CD4-positive, alpha-beta T cell treated with Interleukin-10 for 1 hour (primary cell): ENCODE results near the gene RAB44.
"Not testable (repeated sequence)": the region's sequence is repeated elsewhere in the genome, so short reads cannot be mapped to it uniquely, and the experiment has no call there.

ENCODE experiments used
- DNase-seq: peaks from one replicate; pipeline ENCODE4 v3.0.0-alpha.2; 2020

RAB44 gene

DNA sequence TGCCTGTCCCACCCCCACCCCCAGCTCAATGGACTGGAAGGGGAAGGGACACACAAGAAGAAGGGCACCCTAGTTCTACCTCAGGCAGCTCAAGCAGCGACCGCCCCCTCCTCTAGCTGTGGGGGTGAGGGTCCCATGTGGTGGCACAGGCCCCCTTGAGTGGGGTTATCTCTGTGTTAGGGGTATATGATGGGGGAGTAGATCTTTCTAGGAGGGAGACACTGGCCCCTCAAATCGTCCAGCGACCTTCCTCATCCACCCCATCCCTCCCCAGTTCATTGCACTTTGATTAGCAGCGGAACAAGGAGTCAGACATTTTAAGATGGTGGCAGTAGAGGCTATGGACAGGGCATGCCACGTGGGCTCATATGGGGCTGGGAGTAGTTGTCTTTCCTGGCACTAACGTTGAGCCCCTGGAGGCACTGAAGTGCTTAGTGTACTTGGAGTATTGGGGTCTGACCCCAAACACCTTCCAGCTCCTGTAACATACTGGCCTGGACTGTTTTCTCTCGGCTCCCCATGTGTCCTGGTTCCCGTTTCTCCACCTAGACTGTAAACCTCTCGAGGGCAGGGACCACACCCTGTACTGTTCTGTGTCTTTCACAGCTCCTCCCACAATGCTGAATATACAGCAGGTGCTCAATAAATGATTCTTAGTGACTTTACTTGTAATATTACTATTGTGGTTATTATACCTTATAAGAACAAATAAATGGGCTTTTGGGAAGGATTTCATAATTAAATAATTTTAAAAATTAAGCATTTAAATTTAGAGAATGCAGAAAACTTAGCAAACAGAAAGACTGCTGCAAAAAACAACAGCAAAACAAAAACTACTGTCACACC, 10.7 kb upstream of the RAB44 start:
- peak; percentile 13 for DNase-seq

DNA sequence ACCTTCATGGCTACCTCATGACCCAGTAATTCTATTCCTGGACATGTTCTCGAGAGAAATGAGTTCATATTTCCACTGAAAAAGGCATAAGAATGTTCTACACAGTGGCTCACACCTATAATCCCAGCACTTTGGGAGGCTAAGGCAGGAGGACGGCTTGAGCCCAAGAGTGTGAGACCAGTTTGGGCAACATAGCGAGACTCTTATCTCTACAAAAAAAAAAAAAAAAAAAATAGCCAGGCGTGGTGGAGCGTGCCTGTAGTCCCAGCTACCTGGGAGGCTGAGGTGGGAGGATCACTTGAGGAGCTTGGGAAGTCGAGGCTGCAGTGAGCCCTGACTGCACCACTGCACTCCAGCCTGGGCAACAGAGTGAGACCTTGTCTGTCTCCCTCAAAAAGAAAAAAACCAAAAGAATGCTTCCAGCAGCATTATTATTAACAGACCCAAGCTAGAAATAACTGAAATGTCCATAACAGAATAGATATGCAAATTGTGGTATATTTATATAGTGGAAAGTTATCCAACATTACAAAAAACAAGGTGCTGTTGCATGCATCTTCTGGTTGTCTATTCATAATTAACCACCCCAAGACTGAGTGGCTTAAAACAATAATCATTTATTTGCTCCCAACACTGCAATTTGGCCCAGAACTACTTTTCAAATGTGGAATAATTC, 9.4 kb upstream of the RAB44 start:
- peak; percentile 16 for DNase-seq

DNA sequence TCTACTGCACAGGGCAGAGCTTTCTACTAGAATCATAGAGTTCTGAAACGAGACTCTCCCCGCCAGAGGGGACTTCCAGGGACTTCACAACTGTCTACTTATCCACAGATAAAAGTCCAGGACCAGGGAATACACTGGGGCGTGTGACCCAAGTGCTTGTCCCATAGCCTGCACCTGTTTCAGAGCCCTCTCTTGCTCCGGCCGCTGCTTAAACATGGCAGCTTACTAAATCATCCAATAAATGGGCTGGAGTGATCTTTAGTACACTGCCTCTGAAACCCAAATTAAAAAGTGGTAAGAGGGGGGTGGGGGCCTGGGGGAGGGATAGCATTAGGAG, 8.9 kb upstream of the RAB44 start:
- DNase-seq, result peak; percentile 14

DNA sequence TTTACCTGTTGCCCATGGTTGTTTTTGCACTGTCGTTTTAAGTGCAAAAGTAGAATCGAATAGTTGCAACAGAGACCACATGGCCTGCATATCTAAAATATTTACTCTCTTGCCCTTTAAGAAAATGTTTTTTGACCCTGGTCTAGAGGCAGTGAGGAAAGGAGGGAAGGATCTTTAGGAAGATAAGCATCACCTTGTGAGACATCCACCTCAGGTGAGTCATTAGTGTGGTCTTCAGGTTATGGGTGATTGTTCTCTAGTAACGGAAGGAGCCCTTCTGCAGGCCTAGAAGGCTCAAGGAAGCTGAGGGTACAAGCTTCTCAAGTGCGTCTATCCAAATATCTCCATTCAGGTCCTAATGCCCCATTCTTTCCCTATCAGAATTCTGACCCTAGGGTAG, 6.6 kb upstream of the RAB44 start:
- peak; percentile 10 for DNase-seq

DNA sequence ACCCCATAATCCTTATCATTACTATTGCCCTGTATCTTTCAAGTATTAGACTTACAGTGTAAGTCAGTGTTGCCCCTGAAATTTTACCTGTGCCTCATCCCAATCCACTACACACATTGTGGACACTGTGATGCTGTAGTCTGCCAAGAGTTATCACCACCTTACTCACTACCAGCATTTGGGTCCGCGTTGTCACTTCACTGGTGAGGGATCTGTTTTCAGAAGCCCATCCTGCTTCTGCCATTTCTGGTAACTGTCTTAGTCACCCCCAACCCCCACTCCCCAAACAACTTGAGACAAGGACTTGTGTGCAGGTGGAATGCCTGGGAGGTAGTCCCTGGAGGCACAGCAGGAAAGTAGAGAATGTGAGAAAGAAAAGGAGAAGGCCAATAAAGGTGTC, 6.0 kb upstream of the RAB44 start:
- DNase-seq, result no peak

DNA sequence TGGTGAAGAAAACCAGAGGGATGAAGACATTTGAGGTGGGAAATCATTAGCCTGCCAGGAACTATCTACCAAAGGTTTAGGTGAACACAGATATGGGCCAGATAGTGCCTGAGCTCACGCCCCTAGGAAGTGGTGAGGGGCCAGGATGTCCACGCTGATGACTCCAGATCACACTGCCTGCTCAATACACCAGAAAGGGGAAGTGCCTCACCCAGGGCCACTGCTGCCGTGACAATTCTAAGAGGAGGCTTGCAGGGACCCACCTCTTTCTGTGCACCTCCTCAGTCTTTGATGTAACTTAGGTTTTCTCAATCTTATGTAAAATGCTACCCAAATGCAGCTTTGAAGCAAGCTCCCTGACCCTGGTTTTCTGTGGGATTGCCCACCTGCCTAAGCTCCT, 5.4 kb upstream of the RAB44 start:
- peak; percentile 52 for DNase-seq

DNA sequence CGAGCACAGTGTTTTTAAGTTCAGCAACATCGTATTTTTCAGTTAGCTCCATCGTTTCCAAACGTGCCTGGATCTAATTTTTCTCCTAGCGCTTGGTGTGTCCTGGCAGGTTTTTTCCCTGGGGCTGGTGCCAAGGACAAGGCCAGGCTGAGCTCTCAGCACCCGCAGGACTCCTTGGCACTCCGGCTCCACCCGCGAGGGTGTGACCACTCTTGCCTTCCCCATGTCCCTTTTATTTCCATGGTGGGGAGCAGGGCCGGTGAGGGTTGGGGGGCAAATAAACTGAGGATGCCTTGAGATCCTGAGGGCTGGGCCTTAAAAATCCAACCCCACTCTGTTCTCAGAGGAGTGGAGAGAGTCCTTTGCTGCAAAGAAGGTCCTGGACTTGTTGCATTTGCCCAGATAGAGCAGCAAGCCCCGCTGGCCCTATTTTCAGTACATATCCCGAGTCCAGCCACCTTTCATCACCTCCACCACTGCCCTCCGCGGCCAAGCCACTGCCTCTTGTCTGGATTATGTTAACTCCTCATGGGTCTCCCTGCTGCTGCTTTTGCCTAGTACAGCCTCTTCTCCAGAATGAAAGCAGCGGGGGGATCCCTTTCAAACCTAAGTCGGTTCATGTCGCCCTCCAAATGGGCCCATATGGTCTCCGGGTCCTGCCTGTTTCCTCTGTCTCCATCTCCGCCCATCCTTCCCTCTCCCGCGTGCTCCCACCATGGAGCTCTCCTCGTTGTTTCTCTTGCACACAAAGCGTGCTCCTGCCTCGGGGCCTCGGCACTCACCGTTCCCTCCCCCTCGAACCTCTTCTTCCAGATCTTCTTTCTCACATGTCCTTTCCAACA, 4.5 kb upstream of the RAB44 start:
- DNase-seq, result no peak

DNA sequence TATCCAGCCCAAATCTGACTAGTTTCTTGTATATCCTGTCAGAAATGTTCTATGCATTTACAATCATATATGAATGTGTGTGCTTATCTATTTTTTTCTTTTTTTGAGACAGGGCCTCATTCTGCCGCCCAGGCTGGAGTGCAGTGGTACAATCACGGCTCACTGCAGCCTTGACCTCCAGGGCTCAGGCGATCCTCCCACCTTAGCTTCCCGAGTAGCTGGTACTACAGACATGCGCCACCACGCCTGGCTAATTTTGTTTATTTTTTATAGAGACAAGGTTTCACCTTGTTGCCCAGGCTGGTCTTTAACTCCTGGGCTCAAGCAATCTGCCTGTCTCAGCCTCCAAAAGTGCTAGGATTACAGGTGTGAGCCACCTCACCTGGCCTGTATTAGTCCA, 3.0 kb upstream of the RAB44 start:
- no peak for DNase-seq

DNA sequence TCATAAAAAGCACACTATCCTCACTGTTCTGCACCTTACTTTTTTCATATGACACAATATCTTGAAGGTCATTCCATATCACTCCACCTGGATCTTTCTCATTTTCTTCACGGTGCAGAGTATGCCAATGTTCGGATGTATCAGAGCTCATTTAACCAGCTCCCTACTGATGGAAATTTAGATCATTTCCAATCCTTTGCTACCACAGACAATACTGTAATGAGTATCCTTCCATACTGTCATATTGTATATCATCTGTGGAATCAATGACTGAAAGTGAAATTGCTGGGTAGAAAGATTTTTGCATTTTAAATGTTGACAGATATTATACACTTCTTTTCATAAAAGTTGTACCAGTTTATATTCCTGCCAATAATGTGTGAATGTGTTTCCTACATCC, 2.2 kb upstream of the RAB44 start:
- DNase-seq, result no peak

DNA sequence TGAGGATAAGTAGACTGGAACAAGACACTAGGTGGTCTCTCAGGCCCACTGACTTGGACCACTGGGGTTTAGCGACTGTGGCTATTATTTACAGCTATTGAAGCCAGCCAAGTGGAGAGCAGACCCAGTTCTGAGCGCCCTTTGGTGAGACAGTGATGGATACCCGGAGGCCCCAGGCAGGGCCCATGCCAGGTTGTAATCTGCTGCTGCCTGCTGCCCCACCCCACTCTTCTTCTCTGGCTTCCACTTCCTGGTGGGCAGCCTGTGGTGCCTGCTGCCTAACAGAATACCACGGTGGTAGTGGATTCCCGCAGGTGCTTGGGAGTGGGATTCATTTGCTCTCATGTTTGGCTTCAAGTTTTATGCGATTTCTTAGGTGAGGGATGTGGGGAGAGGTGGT, 570 bp downstream of the RAB44 start:
- DNase-seq, result no peak

DNA sequence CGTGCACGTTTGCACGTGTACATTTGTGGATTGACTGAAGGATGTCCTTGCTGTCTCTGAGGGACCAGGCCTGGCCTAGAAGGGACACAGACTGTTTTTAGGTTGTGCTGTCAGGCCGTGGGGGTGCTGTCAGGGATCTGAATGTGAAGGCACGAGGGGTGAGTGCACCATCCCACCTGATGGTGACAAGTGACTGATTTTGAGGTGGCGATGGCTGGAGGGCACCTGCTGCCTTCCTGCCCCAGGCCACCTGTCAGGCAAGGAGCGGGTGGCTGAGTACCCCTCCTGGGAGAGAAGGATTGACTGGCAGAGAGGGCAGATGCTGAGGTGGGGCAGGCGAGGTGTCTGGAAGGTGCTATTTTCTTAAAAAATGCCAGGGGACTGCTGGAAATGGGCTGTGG, 1.2 kb downstream of the RAB44 start:
- DNase-seq, result no peak

DNA sequence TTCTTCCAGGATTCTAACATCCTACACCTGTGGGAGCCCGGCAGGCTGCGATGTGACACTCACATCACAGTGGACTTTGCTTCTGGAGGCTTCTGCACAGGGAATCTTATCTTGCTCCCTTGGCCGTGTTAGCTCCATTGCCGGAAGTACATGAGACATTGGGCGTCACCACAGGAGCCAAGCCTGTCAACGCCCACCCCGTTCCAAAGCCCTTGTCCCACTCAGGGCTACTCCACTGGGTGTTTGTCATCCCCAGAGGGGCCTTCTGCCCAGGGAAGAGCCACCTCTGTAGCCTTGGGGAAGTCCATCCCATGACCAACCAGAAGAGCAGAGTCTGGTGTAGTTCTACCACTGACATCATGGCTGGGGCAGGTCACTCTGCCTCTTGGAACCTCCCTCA, 1.7 kb downstream of the RAB44 start:
- no peak for DNase-seq

DNA sequence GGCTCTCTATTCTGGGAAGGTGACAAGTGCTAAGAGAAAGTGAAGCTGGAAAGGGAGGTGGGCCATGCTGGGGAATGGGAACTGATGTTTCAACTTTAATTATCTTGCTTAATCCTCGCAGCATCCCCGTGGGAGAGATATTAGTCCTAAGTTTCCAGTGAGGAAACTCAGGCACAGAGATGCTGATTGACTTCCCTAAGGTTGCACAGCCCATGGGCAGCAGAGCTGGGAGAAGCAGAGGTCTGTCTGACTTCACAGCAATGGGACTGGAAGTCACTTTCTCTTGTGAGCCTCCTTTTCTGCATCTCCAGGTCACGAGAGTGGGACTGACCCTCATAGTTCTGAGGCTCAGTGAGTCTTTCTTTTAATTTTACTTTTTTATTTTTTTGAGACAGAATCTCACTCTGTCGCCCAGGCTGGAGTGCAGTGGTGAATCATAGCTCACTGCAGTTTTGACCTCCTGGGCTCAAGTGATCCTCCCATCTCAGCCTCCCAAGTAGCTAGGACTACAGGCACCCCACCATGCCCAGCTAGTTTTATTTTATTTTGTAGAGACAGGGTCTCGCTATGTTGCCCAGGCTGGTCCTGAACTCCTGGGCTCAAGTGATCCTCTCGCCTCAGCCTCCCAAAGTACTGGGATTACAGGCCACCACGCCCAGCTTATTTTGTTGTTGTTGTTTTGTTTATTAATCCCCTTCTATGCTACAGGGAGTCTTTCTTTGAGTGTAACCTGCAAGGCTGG, 2.6 kb downstream of the RAB44 start:
- no peak for DNase-seq

DNA sequence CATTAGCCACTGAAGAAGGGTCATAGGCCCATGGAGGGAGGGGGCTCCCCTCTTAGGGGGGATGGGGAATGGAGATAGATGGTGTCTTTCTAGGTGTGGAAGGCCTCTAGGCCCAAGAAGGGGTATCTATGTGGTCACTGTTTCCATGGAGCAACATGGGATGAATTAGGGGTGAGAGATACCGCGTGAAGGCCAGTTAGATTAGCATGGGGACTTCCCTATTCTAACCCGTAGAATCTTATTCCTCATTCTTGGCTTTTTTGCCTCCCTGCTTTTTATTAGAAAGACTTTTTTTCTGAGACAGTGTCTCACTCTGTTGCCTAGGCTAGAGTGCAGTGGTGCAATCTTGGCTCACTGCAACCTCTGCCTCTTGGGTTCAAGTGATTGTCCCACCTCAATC, 3.2 kb downstream of the RAB44 start:
- DNase-seq, result no peak

DNA sequence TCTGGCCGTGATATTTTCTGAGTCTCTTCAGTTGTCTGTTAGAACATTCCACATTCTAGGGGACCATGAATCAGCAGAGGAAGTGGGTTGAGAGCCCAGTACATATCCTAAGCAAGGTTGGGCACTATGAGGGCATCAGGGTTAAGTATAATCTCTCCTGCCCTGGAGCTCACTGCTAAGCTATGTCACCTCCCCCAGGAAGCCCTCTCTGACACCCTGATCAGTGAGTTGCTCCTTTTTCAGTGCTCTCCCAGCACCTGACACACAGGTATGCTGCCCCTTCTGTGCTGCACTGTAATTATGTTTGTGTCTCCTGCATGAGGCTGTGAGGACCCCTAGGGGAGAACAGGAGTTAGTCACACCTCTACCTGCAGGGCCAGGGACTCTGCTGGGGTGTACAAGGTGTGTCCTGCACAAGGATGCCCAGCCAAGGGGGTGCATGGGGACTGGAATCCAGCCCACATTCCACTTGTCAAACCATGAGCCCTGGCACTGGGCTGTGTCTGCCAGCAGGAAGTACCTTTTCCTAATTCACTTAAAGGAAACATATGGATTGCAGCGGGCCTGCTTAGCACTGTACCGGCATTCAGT, 3.9 kb downstream of the RAB44 start:
- DNase-seq, result peak; percentile 24

DNA sequence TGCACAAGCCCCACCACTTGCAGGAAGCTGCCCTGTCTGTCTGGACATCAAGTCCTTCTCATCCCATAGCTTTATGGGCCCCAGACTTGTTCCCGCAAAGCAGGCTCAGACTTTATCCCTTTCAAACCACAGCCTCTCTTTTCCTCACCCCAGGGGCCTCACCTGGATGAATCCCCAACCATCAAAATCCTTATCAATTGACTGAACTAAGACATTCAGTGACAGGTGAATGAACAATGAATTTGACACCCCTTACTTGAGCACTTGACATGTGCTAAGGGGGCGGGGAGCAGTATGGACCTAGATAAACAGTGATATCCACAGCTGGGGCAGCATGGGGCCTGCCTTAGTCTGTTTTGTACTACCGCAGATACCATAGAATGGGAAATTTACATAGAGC, 5.0 kb downstream of the RAB44 start:
- no peak for DNase-seq

DNA sequence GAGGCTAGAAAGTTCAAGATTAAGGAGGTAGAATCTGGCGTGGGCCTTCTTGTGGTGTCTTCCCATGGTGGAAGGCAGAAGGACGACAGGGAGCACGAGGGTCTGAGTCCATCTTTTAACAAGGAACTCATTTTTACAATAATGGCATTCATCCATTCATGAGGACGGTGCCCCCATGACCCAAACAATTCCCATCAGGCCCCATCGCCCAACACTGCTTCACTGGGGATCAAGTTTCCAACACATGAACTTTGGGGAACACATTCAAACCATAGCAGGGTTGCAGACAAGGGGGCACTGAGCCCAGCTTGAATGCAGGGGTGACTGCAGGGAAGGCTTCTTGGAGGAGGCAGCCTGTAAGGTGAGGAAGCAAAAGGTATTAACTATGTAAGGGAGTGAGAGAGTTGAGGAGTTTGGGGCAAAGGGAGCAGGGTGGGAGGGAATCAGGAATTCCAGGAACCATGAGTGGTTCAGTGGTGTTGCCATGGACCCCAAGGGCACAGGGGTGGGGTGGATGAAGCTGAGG, 5.5 kb downstream of the RAB44 start:
- DNase-seq, result no peak

DNA sequence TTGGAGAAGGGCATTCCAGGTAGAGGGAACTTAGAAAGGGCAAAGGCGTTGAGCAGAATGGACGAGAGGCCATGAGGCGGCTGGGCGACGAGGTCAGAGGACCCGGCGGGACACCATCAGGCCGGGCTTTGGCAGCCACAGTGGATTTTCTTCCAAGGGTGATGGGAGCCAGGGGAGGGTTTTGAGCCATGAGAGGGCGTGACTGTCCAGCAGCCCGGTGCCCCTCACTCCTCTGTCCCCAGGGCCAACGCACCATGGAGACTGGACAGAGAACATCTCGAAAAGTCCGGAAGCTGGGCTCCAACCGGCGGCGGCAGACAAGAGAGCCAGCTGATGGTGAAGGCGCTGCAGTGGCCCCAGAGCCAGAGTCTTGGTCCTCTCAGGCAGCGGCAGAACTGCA, 6.4 kb downstream of the RAB44 start:
- no peak for DNase-seq

DNA sequence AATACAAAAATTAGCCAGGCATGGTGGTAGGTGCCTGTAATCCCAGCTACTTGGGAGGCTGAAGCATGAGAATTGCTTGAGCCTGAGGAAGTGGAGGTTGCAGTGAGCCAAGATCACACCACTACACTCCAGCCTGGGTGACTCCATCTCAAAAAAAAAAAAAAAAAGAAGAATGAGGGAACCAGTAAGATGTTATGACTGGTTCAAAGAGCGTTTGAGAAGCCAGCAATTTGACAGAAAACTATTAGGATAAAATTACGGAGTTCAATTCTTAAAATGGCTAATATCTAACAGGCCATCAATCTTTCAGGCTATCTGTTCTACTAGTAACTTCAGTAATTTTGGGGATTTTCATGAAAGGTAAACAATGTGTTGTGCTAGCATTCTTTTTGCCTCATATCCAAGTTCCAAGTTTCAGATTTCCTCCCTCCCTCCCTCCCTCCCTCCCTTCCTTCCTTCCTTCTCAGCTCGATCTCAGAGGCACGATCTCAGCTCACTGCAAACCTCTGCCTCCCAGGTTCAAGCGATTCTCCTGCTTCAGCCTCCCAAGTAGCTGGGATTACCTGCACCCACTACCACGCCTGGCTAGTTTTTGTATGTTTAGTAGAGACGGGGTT, 7.4 kb downstream of the RAB44 start:
- not testable (repeated sequence) for DNase-seq

DNA sequence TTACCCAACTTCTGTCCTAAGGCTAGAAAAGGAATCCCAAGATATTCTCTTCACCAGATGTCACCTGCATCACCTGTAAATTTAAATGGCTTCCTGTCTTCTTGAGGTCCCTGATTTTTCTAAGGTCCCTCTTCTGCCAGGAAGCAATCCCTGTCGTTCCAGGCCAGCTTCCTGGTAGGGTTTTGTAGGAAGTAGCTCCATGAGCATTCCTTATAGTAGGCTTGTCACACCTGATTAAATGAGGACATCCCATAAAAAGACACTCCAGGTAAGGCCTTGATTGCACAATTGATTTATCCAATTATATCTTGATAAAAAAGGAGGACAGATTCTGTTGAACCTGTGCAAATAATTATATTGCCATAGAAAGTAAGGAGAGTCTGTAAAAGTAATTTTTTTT, 8.7 kb downstream of the RAB44 start:
- DNase-seq, result no peak

DNA sequence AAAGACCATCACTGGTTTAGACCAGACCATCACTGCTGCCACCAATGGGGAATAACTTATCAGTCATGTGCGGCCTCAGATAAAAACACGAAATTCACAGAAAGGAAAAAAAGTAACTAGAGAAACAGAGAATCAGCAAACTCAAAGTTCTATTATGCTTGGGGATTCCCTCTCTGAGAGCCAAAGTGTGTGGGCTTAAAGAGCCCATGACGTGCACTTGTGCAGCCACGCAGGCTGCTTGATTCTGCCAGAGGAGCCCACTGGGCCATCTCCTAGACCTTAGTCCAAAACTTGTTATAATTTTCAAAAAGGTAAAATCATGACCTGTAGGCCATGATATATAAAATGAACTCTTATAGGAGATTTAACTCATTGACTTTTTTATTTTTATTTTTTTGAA, 15.2 kb downstream of the RAB44 start:
- DNase-seq, result no peak

DNA sequence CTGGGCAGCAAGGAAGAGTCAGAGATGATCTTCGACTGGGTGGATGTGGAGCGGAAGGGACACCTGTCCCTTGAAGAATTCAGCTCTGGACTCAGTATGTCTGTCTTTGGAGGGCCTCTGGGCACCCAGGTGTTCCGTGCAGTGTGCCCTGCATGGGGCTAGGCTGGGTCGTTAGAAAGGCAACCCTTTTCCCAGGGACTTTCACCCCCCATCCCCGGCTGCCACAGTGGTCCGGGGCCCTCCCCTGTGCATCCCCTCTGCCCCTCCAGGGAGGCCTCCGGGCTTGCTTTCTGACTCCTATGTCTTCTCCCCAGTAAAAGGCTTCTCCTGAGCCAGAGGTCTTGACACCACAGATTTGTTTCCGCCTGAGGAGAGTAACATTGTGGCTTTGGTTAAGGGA, 16.2 kb downstream of the RAB44 start:
- DNase-seq, result no peak
